ENCODE measurements around the gene KIF18B.

The KIF18B gene

DNA sequence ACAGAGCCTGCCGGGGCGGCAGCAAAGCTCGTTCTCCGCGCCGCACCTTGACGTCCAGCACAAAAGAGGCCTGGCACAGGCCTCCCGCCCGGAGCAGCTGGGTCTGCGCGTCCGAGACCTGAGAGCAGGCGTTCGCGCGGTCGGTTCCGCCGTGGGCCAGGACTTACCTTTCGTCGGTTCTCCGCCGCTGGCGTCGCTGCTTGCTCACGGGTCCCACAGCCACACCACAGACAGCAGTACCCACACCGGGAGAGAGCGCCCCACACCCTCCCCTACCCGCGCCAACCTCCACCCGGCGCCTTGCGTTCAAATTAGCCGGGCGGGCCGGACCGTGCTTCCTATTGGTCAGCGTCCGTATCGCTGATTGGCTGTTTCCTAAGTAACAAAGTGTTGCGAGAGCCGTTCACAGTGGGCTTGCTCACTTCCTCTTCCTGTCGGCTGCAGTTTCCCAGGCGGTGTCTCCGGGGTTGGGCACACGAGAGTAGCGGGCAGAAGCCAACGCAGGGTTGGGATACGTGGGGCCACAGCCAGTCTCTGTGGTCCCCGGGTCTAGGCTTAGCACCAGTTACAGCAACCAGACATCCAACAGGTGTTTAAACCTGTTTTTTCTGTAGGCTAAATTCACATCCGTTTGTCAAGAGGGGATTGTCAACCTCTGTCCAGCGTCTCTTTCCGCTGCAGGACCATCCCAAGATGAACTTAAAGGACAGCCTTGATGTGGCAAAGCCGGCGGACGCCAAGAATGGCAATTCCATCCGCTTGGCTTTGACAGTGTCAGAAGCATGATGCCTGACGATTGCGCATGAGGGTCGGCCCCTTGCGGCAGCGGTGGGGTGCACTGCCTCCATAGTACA is at the start of gene KIF18B:
TSS of gene KIF18B (minus strand) at position 313 of the 854 bp plus-strand sequence. CDS start 11,429 bp downstream, outside the sequence.
- Histone ChIP-seq H3K36me3 (ENCODE audit: control insufficient read depth, insufficient read depth, low read length) (no peaks in the 10 kb centered on the region), H3K27ac (ENCODE audit: low read length) (no peak within 1 kb of the TSS), H3K27me3 (ENCODE audit: control insufficient read depth, insufficient read depth, low read length) (no peaks in the 10 kb centered on the region), H3K4me1 (ENCODE audit: control insufficient read depth, insufficient read depth, low read length) (no peaks in the 10 kb centered on the region), H3K9me3 (ENCODE audit: control insufficient read depth, insufficient read depth, low read length) (no peaks in the 10 kb centered on the region), H3K4me3 (ENCODE audit: low read length) (peak within 1 kb of the TSS; percentile 97)
- WGBS (ENCODE audit: insufficient coverage, insufficient read length), result no CpG with 5 or more reads among the region's 62 CpGs
- peak; percentile 91 for DNase-seq (ENCODE audit: low read depth, low spot score)

DNA sequence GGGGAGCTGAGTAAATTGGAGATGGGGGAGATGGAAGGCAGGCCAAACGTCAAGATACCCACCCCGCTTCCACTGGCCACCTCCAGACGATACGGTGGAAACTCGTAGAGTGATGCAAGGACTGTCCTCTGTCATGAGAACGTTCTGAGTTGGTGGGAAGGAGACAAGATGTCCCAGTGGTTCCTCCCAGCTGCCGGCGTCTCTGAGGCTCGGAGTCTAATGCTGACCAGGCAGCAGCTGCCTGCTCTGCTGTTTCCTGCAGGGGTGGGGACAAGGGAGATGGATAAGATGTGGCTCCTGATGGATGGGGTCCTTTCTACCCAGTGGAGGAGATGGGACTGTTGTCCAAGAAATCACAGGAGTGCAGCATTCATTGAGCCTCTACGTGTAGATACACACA is 48.7 kb upstream of the KIF18B start:
- Histone ChIP-seq H3K9me3 (ENCODE audit: control insufficient read depth, insufficient read depth, low read length) (no peaks in the 10 kb centered on the region), H3K27me3 (ENCODE audit: control insufficient read depth, insufficient read depth, low read length) (no peaks in the 10 kb centered on the region), H3K27ac (ENCODE audit: low read length) (no peak overlapping the region), H3K4me1 (ENCODE audit: control insufficient read depth, insufficient read depth, low read length) (peaks cover 1% of the 10 kb centered on the region; the same call in 1 of the 2 replicates), H3K36me3 (ENCODE audit: control insufficient read depth, insufficient read depth, low read length) (no peaks in the 10 kb centered on the region), H3K4me3 (ENCODE audit: low read length) (no peak overlapping the region)
- no CpG with 5 or more reads among the region's 10 CpGs for WGBS (ENCODE audit: insufficient coverage, insufficient read length)
- DNase-seq (ENCODE audit: low read depth, low spot score), result no peak

DNA sequence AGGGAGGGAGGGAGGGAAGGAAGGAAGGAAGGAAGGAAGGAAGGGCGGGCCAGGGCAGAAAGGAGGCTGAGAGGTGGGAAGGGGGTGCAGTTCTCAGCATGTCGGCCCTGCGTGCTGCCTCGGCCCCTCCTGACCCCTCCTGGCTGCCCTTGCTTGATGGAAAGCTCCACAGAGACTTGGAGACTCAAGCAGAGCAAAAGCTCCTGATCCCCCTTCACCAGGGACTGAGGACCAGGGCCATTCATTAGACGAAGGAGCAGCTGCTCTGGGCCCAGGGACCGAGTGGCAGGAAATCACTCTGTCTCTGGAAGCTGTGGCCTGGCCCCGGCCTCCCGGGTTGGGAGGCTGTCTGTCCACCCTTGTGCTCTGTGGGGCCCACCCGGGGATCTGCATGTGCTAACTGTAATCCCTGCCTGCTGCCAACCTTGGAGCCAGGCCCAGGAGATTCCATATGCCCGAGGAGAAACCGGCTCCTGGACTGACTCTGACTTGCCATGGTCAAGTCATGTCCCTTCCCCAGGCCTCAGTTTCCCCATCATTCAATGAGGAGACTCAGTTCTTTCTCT is 47.9 kb upstream of the KIF18B start:
- Histone ChIP-seq H3K27me3 (ENCODE audit: control insufficient read depth, insufficient read depth, low read length) (no peaks in the 10 kb centered on the region), H3K4me3 (ENCODE audit: low read length) (no peak overlapping the region), H3K4me1 (ENCODE audit: control insufficient read depth, insufficient read depth, low read length) (peaks cover 1% of the 10 kb centered on the region; the same call in 1 of the 2 replicates), H3K36me3 (ENCODE audit: control insufficient read depth, insufficient read depth, low read length) (no peaks in the 10 kb centered on the region), H3K9me3 (ENCODE audit: control insufficient read depth, insufficient read depth, low read length) (no peaks in the 10 kb centered on the region), H3K27ac (ENCODE audit: low read length) (no peak overlapping the region)
- no peak for DNase-seq (ENCODE audit: low read depth, low spot score)
- no CpG with 5 or more reads among the region's 11 CpGs for WGBS (ENCODE audit: insufficient coverage, insufficient read length)

DNA sequence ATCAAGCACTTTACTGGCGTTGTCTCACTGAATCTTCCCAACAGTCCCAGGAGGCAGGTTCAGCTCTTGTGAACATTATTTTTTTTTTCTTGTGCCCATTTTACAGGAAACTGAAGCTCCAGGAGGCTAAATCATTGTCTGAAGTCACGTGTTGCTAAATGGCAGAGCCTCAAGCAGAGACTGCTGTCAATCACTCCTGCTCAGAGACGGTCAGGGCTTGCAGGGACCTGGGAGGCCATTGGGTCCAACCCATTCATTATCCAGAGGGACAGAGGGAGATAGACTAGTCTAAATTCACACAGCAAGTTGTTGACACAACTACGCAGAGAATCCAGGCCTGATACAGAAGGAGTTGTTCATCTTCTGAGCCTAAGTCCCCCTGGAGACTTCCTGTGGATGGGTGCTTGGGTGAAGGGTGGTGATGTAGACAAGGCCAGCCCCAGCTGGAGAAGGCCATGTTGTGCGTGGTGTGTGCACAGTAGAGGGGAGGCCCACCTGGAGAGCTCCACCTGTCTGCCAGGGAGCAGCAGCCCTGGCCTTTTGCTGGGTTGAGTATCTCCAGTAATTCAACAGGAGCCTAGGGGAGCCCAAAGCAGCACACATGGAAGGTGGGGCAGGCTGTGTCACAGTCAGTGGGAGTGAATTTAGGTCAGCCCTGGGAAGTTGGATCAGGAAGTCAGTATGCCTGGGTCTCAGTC is 44.8 kb upstream of the KIF18B start:
- Histone ChIP-seq H3K36me3 (ENCODE audit: control insufficient read depth, insufficient read depth, low read length) (no peaks in the 10 kb centered on the region), H3K9me3 (ENCODE audit: control insufficient read depth, insufficient read depth, low read length) (no peaks in the 10 kb centered on the region), H3K4me1 (ENCODE audit: control insufficient read depth, insufficient read depth, low read length) (peaks cover 3% of the 10 kb centered on the region; the same call in 1 of the 2 replicates), H3K4me3 (ENCODE audit: low read length) (no peak overlapping the region), H3K27me3 (ENCODE audit: control insufficient read depth, insufficient read depth, low read length) (no peaks in the 10 kb centered on the region), H3K27ac (ENCODE audit: low read length) (no peak overlapping the region)
- no peak for DNase-seq (ENCODE audit: low read depth, low spot score)
- no CpG with 5 or more reads among the region's 5 CpGs for WGBS (ENCODE audit: insufficient coverage, insufficient read length)

DNA sequence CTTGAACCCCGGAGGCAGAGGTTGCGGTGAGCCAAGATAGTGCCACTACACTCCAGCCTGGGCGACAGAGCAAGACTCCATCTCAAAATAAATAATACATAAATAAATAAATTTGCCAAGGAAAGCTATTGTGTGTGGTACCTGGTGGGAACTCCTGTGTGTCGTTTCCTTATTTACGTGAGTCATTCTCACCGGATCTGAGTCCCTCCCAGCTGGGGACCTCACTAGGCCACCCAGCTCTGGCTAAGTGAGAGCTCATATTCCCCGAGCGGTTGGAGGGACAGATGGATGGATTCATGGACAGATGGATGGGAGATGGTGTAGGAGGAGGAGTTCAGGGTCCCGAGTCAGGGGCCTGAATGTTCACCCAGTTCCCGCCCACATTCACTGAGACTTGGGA is 43.4 kb upstream of the KIF18B start:
- no peak for DNase-seq (ENCODE audit: low read depth, low spot score)
- Histone ChIP-seq H3K4me3 (ENCODE audit: low read length) (no peak overlapping the region), H3K36me3 (ENCODE audit: control insufficient read depth, insufficient read depth, low read length) (no peaks in the 10 kb centered on the region), H3K27me3 (ENCODE audit: control insufficient read depth, insufficient read depth, low read length) (no peaks in the 10 kb centered on the region), H3K9me3 (ENCODE audit: control insufficient read depth, insufficient read depth, low read length) (no peaks in the 10 kb centered on the region), H3K4me1 (ENCODE audit: control insufficient read depth, insufficient read depth, low read length) (peaks cover 5% of the 10 kb centered on the region; the same call in 1 of the 2 replicates), H3K27ac (ENCODE audit: low read length) (no peak overlapping the region)
- WGBS (ENCODE audit: insufficient coverage, insufficient read length), result no CpG with 5 or more reads among the region's 10 CpGs

DNA sequence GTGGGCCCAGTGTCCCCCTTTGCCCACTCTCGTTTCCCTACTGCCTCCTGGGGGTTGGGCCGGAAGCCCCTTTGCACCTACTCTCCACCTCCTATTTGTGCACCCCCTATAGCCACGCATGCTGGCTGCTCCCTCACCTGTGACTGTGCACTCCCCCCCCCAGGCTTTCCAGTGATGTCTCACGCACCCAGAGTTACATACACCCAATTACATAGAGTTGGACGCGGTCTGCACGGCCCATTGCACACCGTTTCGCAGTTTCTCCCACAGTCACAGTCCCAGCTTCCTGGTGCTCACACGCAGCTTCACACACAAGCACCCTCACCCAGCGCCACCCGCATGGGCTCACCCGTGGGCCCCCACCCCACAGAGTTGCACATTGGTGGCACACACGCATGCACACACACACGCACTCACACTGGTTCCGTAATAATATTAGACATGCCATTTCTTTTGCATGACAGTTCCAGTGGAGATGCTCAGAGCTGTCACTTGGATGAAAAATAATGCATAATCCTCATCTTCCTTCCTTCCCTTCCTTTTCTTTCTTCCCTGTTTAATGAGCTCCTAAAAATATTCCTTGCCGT is 42.1 kb upstream of the KIF18B start:
- Histone ChIP-seq H3K36me3 (ENCODE audit: control insufficient read depth, insufficient read depth, low read length) (no peaks in the 10 kb centered on the region), H3K4me1 (ENCODE audit: control insufficient read depth, insufficient read depth, low read length) (peaks cover 5% of the 10 kb centered on the region; the same call in 1 of the 2 replicates), H3K27me3 (ENCODE audit: control insufficient read depth, insufficient read depth, low read length) (no peaks in the 10 kb centered on the region), H3K27ac (ENCODE audit: low read length) (no peak overlapping the region), H3K4me3 (ENCODE audit: low read length) (no peak overlapping the region), H3K9me3 (ENCODE audit: control insufficient read depth, insufficient read depth, low read length) (no peaks in the 10 kb centered on the region)
- no CpG with 5 or more reads among the region's 17 CpGs for WGBS (ENCODE audit: insufficient coverage, insufficient read length)
- no peak for DNase-seq (ENCODE audit: low read depth, low spot score)

DNA sequence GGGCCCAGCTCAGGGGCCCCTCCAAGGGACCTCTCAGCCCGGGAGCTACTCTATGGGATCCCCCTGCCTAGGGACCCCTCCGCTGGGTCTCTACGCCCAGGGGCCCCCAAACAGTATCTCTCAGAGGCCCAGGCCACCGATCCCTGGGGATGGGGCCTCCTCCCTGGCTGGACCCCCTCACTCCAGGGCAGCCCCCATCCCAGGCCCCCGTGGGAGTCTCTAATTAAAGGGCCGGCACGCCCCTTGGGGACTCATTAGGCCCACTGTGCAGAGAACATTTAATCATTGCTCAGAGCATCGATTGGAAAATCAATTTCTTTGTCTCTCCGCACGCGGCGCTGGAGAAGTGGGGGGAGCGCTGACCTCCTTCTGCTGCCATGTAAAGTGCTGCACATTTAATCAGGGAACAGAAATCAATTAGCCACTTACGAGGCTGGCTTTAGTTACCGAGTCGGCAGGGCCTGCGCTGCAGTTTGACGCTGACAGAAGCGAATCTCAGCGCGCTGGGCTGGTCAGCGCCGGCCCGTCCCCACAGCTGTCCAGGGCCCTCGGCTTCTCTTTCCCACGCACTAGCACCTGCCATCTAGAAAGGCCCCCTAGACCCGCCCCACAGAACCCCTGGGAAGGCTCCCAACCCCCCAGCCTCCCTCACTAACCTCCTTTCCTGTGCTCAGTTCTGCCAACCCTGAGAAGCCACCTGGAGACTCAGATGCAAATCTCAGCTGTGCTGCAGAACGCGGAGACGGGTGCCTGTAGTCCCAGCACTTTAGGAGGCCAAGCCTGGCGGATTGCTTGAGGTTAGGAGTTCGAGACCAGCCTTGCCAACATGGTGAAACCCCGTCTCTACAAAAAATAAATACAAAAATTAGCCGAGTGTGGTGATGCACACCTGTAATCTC is 40.7 kb upstream of the KIF18B start:
- no CpG with 5 or more reads among the region's 34 CpGs for WGBS (ENCODE audit: insufficient coverage, insufficient read length)
- H3K4me1 ChIP-seq (ENCODE audit: control insufficient read depth, insufficient read depth, low read length), result peaks cover 5% of the 10 kb centered on the region; the same call in 1 of the 2 replicates
- no peaks in the 10 kb centered on the region for H3K9me3 ChIP-seq (ENCODE audit: control insufficient read depth, insufficient read depth, low read length)
- H3K4me3 ChIP-seq (ENCODE audit: low read length), result no peak overlapping the region
- no peaks in the 10 kb centered on the region for H3K36me3 ChIP-seq (ENCODE audit: control insufficient read depth, insufficient read depth, low read length)
- H3K27me3 ChIP-seq (ENCODE audit: control insufficient read depth, insufficient read depth, low read length), result no peaks in the 10 kb centered on the region
- no peak overlapping the region for H3K27ac ChIP-seq (ENCODE audit: low read length)
- no peak for DNase-seq (ENCODE audit: low read depth, low spot score)

GRCh38 chr17:44983563-44983962 is 36.0 kb upstream of the KIF18B start:
- WGBS (ENCODE audit: insufficient coverage, insufficient read length), result no CpG with 5 or more reads among the region's 4 CpGs
- Histone ChIP-seq H3K36me3 (ENCODE audit: control insufficient read depth, insufficient read depth, low read length) (no peaks in the 10 kb centered on the region), H3K4me1 (ENCODE audit: control insufficient read depth, insufficient read depth, low read length) (0 out of 2 replicates have a peak, but pooled peaks cover 3% of the 10 kb centered on the region), H3K9me3 (ENCODE audit: control insufficient read depth, insufficient read depth, low read length) (no peaks in the 10 kb centered on the region), H3K4me3 (ENCODE audit: low read length) (no peak overlapping the region), H3K27me3 (ENCODE audit: control insufficient read depth, insufficient read depth, low read length) (no peaks in the 10 kb centered on the region), H3K27ac (ENCODE audit: low read length) (no peak overlapping the region)
- no peak for DNase-seq (ENCODE audit: low read depth, low spot score)

DNA sequence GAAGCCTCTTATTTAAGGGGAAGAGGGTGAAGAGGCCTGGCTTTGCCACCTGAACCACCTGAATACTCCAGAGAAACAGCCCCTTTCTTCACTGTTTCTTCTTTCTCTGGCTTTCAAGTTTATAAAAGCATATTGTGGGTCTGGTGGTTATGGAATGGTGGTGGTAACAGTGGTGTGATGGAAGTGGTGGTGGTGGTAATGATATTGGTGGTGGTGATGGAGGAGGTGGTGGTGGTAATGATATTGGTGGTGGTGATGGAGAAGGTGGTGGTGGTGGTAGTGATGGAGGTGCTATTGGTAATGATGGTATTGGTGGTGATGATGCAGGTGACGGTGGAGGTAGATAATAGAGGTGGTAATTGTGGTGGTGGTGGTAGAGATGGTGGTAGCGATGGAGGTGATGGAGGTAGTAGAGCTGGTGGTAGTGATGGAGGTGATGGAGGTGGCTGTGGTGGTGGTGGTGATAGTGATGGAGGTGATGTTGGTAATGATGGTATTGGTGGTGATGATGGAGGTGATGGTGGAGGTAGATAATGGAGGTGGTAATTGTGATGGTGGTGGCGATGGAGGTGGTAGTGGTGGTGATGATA is 34.6 kb upstream of the KIF18B start:
- DNase-seq (ENCODE audit: low read depth, low spot score), result no peak
- Histone ChIP-seq H3K36me3 (ENCODE audit: control insufficient read depth, insufficient read depth, low read length) (no peaks in the 10 kb centered on the region), H3K27ac (ENCODE audit: low read length) (no peak overlapping the region), H3K27me3 (ENCODE audit: control insufficient read depth, insufficient read depth, low read length) (no peaks in the 10 kb centered on the region), H3K4me1 (ENCODE audit: control insufficient read depth, insufficient read depth, low read length) (peaks cover 6% of the 10 kb centered on the region; the same call in 1 of the 2 replicates), H3K4me3 (ENCODE audit: low read length) (no peak overlapping the region), H3K9me3 (ENCODE audit: control insufficient read depth, insufficient read depth, low read length) (no peaks in the 10 kb centered on the region)
- 100% methylated on average over 1 of the region's 3 CpGs for WGBS (ENCODE audit: insufficient coverage, insufficient read length)

Measured in iPS DF 6.9 (cell line).